Body of pancreas (tissue), 4 donors: ENCODE measurements around the gene HEMGN.

Experiments
- CTCF ChIP-seq, 7 experiments: fragments of 450-650 bp in 4 of 7; fragments of 200-600 bp in 3 of 7; sonication (generic) in 3 of 7; IDR thresholded peaks; one replicate each; pipeline ENCODE4 v1.5.1; 2016 to 2019; ENCODE audit warnings: antibody characterized with exemption in 7 of 7
- POLR2A ChIP-seq, 3 donors: fragments of 450-650 bp; IDR thresholded peaks; one replicate each; pipeline ENCODE4 v1.6.1; 2016; ENCODE audit warnings: antibody characterized with exemption in 3 of 3, mild to moderate bottlenecking in 2 of 3

DNA sequence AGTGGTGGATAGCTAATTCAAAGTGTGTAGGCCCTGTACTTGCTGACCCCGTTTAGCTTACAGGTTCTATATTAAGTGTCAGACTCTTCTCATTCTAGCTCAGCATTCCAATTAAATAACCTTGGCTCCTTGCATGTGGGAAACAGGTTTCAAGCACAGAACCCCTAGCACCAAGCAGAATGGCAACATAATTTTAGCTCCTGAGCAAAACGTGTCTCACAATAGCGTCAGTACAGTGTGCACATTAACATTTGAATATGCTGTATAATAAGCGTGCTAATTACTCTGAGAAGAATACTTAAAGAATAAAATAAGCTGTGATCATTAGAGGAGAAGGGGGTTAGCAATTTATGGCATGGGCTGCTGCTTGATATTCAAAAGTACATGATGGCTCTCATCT is 24.2 kb upstream of the HEMGN start:
- no peak for TF ChIP-seq CTCF (IDR thresholded peaks at IDR 0.05)
- no peak for TF ChIP-seq POLR2A (IDR thresholded peaks at IDR 0.05)
